ENCODE results near the gene PLPPR3.

Gene PLPPR3

DNA sequence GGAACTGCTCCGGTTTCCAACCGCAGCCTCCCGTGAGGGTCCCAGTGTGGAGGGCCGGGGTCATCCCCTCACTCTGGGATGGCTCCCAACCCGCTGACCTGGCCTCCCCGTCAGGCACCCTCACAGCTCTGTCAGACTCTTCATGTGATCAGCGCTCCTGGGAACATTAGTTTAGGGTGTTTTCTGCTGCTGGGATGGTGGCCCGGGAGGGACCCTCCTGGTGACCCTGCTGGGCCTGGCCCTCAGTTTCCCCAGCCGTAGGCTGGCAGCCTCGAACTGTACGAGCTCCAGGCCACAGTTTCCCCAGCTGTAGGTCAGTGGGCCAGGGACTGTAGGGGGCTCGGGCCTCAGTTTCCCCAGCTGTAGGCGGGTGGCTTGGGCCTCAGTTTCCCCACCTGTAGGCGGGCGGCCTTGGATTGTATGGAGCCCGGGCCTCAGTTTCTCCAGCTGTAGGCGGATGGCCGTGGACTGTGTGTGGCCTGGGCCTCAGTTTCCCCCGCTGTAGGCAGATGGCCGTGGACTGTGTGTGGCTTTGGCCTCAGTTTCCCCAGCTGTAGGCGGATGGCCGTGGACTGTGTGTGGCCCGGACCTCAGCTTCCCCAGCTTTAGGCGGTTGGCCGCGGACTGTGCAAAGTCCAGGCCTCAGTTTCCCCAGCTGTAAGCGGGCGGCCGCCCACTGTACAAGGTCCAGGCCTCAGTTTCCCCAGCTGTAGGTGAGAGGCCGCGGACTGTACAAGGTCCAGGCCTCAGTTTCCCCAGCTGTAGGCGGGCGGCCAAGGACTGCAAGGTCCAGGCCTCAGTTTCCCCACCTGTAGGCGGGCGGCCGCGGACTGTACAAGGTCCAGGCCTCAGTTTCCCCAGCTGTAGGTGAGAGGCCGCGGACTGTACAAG, 25.8 kb downstream of the PLPPR3 start:
- DNase-seq (ENCODE audit: low read depth): no peak

DNA sequence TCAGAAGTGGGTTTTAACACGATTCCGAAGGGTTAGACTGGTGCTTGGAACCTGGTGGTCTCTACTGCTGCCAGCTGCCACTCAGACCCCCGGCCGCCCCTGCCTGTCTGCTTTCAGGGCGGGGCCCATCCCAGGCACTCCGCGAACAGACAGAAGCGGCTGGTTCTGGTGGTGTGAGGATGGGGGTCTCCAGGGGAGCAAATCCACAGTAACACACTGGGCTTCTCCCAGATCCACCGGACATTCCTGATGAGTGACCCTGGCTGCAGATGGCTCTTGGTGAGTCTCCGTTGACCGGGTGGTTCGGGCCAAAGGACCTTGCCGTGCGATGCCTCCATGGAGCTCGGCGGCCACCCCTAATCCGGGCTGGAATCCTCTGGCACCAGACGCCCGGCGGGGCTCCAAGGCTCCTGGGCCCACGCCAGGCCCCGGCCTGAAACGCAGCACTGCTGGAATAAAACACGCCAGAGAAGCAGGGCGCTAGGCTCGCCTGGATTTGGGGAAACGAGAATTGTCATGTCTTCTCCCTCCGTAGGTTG, 26.6 kb downstream of the PLPPR3 start:
- DNase-seq (ENCODE audit: low read depth): no peak

DNA sequence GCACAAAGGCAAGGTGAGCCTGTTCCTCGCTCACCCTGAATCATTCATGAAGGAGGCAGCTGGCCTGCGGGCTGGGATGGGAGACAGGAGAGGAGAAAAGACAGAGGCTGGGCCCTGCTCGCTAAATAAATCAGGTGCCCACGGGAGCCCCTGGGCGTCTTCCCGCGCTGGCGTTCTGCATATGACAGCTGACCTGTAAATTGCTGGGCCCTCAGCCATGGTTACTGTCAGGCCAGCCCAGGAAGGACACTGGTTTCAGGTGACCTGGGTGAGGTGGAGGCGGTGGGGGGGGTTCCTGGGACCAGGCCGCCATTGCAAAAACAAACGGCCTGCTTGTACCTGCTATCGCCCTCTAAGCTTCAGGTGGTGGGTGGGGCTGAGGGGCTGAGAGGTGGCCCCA, 27.9 kb downstream of the PLPPR3 start:
- no peak for DNase-seq (ENCODE audit: low read depth)

DNA sequence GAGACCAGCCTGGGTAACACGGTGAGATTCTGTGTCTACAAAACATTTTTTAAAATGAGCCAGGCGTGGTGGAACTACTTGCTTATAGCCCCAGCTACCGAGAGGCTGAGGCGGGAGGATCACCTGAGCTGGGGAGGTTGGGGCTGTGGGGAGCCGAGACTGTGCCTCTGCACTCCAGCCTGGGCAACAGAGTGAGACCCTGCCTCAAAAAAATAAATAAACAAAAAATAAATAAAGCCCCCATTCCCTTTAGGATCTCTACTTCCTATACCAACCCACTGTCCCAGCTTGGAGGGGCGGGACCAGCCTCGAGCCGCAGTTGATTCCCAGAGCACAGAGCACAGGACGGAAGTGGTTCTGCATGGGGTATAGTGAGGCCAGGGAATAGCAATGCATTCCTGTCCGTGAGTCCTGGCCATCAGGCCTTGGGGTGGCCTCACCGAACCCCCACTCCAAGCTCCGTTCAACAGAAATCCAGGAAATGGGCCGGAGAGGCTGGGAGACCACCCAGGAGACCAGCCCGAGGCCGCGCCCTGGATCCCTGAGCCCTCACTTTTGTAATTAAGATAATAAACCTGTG, 29.4 kb downstream of the PLPPR3 start:
- no peak for DNase-seq (ENCODE audit: low read depth)

DNA sequence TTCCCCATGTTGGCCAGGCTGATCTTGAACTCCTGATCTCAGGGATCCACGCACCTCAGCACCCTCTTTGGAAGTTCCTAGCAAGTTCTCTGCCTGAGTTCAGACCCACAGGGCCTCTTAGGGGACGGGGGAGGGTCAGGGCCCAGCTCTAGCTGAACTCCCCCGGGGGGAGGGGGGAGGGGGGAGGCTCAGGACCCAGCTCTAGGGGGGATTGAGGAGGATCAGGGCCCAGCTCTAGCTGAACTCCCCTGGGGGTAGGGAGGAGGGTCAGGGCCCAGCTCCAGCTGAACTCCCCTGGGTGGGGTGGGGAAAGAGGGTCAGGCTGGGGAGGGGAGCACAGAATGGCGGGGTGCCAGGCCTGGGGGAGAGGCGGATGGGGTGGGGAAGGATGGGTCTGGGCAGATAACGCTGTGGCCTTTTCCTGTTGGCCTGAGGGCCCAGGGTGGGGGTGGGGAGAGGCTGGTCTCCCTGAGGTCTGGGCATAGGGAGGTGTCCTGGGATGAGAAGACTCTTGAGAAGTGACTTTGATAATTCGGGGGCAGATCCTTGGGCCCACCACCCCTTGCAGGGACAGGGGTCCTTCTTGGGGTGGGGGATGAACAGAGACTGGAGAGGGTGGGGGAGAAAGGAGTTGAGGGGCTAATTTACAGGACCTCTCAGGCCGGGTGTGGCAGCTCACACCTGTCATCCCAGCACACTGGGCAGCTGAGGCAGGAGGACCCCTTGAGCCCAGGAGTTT, 30.0 kb downstream of the PLPPR3 start:
- no peak for DNase-seq (ENCODE audit: low read depth)

DNA sequence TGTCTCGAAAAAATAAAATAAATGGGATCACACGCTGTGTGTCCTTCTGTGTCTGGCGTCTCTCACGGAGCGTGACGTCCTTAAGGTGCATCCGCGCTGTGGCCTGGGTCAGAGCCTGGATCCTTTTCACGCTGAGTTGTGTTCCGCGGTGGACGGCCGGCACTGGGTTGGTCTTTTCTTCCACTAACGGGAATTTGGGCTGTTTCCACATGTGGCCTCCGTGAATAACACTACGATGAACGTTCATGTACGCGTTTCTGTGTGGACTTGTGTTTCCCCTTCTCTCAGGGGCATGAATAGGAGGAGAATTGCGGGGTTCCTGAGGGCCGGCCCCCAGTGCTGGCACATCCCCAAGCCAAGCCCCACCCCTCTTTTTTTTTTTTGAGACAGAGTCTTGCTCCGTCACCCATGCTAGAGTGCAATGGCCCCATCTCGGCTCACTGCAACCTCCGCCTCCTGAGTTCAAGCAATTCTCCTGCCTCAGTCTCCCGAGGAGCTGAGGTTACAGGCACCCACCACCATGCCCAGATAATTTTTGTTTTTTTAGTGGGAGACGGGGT, 30.7 kb downstream of the PLPPR3 start:
- no peak for DNase-seq (ENCODE audit: low read depth)

DNA sequence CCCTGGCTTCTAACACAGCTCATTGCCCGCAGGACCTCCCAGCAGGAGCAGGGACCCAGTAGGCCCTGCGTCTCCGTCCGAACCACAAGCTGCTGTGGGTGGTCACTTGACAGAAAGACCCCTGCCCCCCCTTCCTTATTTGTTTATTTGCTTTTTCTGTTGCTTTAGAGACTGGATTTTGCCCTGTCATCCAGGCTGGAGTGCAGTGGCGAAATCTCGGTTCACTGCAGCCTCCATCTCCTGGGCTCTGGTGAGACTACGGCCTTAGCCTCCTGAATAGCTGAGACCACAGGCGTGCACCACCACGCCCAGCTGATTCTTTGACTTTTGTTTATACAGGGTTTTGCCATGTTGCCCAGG, 32.1 kb downstream of the PLPPR3 start:
- DNase-seq (ENCODE audit: low read depth): no peak

DNA sequence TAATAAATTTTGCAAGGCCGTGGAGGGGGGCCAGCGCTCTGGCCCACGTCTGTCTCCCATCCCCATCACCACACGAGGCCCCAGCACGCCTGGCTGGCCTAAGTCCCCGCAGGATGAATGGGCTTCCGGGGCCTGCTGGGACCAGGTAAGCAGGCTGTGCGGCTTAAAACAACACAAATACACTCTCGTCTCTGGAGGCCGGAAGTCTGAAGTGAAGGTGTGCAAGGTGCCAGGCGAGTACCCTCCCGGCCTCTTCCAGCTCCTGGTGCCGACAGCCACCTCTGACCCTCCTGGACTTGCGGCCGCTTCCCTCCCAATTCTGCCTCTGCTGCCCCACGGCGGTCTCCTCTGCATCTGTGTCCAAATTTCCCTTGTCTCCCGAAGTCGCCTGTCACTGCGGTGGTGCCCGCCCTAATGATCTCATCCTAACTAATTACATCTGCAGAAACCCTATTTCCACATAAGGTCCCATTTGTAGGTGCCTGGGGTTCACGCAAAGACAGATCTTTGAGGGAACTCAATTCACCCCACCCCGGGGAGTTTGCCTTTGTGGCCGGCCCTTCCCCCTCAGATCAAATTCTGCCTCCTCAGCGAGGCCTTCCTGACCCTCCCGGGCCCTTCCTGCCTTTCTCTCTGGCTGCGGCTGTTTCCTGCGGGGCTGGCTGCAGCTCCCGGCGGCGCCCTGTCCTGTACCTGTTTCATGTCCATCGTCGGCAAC, 32.6 kb downstream of the PLPPR3 start:
- no peak for DNase-seq (ENCODE audit: low read depth)

DNA sequence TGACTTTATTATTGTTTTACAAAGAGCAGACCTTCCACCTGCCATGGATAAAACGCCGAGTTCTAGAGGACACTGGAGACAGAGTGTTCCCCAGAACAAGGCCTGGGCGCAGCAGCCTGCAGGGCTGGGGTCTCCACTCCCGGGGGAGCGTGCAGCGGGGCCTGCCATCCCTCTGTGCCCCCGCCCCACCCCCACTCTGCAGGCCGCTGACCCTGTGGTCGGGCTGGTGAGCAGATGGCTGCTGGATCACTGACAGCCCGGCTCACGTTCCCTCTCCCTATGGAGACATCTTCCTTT, 33.1 kb downstream of the PLPPR3 start:
- DNase-seq (ENCODE audit: low read depth): no peak

DNA sequence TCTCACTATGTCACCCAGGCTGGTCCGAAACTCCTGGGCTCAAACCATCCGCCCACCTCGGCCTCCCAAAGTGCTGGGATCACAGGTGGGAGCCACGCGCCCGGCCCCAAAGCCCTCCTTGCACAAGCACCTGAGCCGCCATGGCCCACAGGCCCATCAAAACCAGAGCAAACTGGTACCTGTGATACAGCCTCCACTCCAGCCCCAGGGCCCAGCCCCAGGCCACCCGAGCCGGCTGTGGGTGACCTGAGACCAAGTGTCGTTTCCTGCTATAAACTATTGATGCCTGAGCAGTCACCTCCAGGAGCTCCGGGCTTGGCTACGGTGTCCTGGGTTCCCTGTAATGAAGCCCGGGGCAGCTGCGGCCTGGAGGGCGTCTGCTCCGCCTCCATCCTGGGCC, 34.2 kb downstream of the PLPPR3 start:
- DNase-seq (ENCODE audit: low read depth): no peak

DNA sequence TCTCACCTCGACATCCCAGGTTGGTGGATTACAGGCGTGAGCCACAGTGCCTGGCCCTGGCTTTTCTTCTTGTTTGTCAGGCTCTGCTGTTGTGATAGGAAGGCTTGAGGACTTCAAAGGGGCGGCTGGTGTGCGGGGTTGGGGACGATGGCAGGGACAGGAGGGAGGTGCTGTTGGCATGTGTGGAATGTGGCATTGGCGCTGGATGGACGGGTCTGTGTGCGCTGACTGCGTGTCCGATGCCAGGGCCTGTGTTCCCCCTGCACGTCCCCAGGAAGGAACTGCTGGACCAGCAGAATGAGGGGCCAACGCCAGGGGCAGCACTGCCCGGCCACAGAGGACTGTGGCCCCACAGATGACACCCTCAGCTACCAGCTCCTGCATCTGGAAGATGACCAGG, 37.2 kb downstream of the PLPPR3 start:
- no peak for DNase-seq (ENCODE audit: low read depth)

DNA sequence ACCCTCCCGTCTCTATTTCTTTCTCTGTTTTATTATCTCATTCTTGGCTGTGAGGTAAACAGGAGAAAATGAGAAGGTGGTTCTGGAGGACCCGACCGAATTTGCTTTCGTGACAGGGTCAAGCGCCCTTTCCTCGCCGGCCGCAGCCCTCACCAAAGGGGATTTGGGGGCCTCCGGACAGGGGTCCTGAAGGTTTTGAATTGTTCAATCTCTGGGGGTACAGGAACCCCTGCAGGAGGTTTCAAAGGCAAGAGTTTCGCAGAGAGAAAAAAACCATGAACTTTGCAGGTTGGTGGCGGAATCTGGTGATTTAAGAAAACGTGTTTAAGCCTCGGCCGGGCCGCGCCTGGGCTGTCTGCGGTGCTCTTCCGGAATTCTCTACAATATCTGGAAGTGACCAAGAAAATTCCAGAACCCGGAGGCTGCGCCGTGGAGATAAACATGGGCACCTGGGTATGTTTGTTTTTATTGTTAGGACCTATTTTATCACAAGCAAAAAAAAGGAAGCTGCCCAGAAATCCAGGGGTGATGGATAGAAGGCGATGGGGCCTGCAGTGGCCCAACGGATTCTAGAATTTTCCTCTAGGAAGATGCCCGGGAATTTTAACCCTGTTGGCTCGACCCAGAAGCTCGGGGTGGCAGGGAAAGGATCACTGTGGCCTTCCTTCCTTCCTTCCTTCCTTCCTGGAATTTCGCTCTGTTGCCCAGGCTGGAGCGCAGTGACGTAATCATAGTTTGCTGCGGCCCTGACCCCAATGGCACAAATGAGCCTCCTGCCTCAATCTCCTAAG, 38.7 kb downstream of the PLPPR3 start:
- no peak for DNase-seq (ENCODE audit: low read depth)

DNA sequence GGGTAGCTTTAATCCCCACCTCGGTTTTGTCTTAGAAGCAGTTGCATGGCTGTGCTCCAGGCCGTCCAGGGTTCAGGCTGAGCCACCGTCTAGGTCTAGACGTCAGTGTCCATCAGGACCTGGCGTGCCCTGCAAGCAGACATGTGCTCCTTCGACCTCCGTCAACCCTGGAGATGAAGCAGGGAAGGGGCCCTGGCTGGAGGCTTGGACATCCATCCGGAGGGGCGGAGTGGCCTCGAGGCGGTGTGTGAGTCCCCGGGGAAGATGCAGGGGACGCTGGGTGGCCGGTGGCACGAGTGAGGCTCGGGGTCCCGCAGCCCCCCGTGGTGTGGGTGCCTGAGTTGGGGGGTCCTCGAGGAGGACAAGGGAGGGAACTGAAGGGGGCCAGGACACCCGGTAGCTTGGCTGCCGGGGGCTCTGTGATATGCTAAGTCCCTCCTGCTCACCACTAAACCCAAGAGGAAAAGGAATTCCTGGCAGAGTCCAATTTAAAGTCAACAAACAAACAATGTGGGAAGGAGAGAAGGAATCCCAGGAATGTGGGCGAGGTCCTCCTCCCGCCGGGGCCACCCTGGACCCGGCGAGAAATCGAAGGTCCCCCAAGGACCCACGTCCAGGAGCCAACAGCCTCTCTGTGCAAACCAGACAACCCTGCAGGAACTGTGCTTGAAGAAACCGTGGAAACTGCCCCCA, 39.4 kb downstream of the PLPPR3 start:
- no peak for DNase-seq (ENCODE audit: low read depth)

DNA sequence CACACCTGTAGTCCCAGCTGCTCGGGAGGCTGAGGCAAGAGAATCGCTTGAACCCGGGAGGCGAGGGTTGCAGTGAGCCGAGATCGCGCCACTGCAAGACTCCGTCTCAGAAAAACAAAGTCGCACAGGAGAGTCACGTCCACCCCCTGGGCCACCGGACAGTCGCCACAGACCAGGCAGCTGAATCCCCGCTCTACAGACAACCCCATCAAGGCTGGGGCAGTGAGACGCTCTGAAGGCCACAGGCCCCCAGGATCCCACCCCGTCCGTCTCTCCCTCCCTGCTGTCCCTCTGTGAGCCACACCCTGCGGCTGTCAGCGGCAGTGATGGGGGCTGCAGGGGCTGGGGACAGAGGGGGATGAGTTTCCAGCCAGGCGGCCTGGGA, 40.0 kb downstream of the PLPPR3 start:
- no peak for DNase-seq (ENCODE audit: low read depth)

DNA sequence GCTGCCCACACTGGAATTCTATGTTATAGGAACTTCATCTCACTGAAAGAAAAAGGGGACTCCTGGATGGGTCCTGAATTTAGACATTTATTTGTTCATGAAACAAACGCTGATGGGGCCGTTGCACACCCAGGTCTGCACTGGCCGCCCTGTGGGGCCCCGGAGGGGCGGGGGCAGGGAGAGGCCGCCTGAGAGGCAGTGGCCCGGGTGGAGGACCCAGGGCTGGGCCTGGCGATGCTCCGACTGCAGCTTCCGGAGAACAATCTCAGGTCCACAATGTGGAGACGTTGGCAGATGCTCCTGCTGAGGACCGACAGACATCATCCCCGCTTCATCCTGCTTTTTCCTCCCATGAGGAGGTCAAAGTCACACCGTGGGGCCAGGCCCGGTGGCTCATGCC, 40.8 kb downstream of the PLPPR3 start:
- no peak for DNase-seq (ENCODE audit: low read depth)

DNA sequence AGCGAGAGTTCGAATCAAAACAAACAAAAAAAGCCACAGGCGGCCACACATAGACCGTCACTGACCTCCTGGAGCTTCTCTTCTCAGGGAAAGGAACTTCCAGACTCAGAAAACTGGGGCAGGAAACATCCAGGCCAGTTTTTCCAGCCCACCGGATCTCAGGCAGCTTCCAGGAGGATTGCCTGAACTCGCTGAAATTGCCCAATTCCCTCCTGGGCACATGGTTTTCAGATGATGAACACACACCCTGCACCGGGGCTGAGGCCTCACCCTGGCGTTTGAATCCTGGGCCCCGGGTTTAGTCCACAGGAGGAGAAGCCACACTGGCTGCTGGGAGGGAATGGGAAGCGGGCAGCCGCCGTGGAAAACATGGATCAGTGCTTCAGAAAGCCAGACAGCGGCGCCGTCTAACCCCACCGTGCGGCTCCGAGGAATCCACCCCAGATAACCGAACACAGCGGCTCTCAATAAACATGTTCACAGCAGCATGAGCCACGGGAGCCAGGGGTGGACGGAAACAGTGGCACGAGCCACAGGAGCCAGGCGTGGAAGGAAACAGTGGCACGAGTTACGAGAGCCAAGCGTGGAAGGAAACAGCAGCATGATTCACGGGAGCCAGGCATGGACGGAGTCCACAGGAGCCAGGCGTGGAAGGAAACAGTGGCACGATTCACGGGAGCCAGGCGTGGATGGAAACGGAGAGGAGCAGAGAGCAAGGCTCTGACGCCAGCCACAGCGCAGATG, 42.7 kb downstream of the PLPPR3 start:
- peak; percentile 94 for DNase-seq (ENCODE audit: low read depth)

DNA sequence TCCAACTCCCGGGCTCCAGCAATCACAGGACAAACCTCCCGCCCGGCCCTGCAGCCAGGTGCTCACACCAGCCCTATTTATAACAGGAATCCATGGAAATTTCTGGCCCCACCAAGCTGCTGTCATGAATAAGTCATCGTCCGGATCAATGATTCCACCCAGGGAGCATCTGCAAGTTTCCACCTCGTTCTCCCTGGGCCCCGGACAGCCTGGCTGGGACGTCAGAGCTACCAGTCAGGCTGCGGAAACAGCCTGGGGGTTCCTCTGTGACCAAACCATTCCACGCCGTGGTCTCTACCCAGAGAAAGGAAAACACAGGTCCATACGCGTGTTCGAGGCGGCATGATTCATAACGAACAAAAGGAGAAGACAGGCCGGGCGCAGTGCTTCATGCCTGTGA, 45.2 kb downstream of the PLPPR3 start:
- no peak for DNase-seq (ENCODE audit: low read depth)

DNA sequence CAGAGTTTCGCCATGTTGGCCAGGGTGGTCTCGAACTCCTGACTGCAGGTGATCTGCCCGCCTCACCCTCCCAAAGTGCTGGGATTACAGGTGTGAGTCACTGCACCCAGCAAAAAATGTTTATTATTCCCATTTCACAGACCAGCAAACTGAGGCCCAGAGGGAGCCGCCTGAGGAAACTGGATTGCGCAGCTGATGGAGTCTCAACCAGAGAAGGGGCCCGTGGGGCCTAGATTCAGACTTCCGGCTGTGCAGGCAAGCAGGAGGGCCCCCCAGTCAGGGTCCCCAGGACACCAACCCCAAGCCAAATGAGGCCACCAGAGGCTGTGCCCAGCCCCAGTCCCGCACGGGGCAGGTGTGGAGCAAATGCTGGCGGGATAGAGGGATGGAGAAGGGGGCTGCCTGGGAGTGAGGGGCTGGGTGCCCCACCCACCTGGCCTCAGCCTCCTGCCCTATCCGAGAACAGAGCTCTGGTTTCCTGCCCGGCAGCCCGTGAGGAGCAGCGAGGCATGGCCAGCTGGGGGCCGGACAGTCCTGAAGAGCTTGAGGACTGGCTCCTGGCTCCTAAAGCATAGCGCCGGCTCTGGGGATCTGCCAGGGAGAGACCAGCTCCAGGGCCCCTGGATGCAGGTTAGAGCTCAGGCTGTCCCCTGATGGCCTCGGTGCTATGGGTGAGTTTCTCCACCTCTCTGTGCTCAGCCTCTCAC, 48.9 kb downstream of the PLPPR3 start:
- no peak for DNase-seq (ENCODE audit: low read depth)

DNA sequence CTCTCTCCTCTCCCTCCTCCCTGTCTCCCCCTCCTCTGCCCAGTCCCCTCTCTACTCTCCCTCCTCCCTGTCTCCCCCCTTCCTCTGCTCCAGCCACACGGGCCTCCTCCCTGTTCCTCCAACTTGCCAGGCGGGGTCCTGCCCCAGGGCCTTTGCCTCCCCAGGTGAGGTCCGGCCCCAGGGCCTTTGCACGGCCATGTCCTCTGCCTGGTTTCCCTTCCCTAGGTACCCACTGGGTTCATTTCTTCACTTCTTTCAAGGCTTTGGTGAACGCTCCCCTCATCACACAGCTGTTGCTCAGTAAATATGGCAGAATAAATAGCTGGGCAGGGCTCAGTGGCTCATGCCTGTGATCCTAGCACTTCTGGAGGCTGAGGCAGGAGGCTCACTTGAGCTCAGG, 49.7 kb downstream of the PLPPR3 start:
- no peak for DNase-seq (ENCODE audit: low read depth)

Measured in GM04504 (cell line).